Caco-2 (cell line): ENCODE results near the gene SHPK. TPM values are rescaled to one million over a fixed set of nuclear protein-coding genes. Genes with fewer than 3 reads are reported as not detected.

Experiments used
- BruUV-seq: library from RNA; stranded (reverse); fragments of 400-500 nt; replicated peaks from 2 replicates; lab custom pipeline; 2021; lab: Mats Ljungman, UMichigan
- CTCF ChIA-PET: fragments of 300-600 bp; sonication (Branson Sonifier 250); formaldehyde crosslinking; loops from one replicate; lab custom pipeline; 2022; ENCODE audit warnings: antibody characterized with exemption; lab: Charles Lee
- POLR2A ChIA-PET: fragments of 300-600 bp; sonication (Branson Sonifier 250); formaldehyde crosslinking; loops from one replicate; lab custom pipeline; 2022; ENCODE audit warnings: antibody characterized with exemption; lab: Charles Lee
- DNase-seq, 2 experiments: peaks; one replicate each; pipeline versions ENCODE4 v3.0.0 to v3.0.0-alpha.2; 2020 to 2022
- H3K27me3 ChIP-seq: replicated peaks from 2 replicates; pipeline ENCODE4 v1.6.0; 2011; ENCODE audit warnings: low read length; ENCODE audit not compliant: control insufficient read depth, insufficient read depth
- H3K36me3 ChIP-seq: 2 replicates; pipeline ENCODE4 v1.5.1; 2011; ENCODE audit warnings: low read length; ENCODE audit not compliant: control insufficient read depth, insufficient read depth
- H3K4me1 ChIP-seq: fragments of 250-450 bp; sonication (Bioruptor Pico); 2 replicates; pipeline ENCODE4 v1.5.1; 2020; ENCODE audit warnings: mild to moderate bottlenecking
- H3K4me3 ChIP-seq: 2 replicates; pipeline ENCODE4 v1.5.1; 2011; ENCODE audit warnings: low read depth, mild to moderate bottlenecking, control low read depth, low read length
- H3K9me3 ChIP-seq: fragments of 250-450 bp; sonication (Bioruptor Pico); 2 replicates; pipeline ENCODE4 v1.5.1; 2020; ENCODE audit warnings: mild to moderate bottlenecking, moderate library complexity
- H3K27ac Mint-ChIP-seq: one replicate; pipeline ENCODE4 v1.8.0; 2022; ENCODE audit warnings: mixed read lengths; ENCODE audit not compliant: unreplicated experiment
- H3K27me3 Mint-ChIP-seq: one replicate; pipeline ENCODE4 v1.8.0; 2022; ENCODE audit warnings: mixed read lengths; ENCODE audit not compliant: insufficient read depth, unreplicated experiment
- H3K36me3 Mint-ChIP-seq: one replicate; pipeline ENCODE4 v1.8.0; 2022; ENCODE audit warnings: mild to moderate bottlenecking, mixed read lengths; ENCODE audit not compliant: insufficient read depth, unreplicated experiment
- H3K4me1 Mint-ChIP-seq: one replicate; pipeline ENCODE4 v1.8.0; 2022; ENCODE audit warnings: low read depth, mixed read lengths; ENCODE audit not compliant: unreplicated experiment
- H3K4me3 Mint-ChIP-seq: one replicate; pipeline ENCODE4 v1.8.0; 2022; ENCODE audit warnings: mild to moderate bottlenecking, moderate library complexity, mixed read lengths; ENCODE audit not compliant: unreplicated experiment
- H3K9me3 Mint-ChIP-seq: one replicate; pipeline ENCODE4 v1.8.0; 2022; ENCODE audit warnings: mixed read lengths; ENCODE audit not compliant: unreplicated experiment
- CTCF ChIP-seq, 2 experiments: fragments of 200-600 bp in 1 of 2; IDR thresholded peaks; 1 replicate in 1 of 2; 2 replicates in 1 of 2; pipeline versions ENCODE4 v1.5.1 to v1.8.0; 2011 to 2022; ENCODE audit warnings: antibody characterized with exemption in 1 of 2, control low read depth in 1 of 2, inconsistent platforms in 1 of 2, low read depth in 1 of 2, low read length in 1 of 2, mild to moderate bottlenecking in 1 of 2, moderate library complexity in 1 of 2; ENCODE audit not compliant: insufficient read depth in 1 of 2, severe bottlenecking in 1 of 2, unreplicated experiment in 1 of 2
- intact Hi-C: fragments of 100-400 bp; cut with micrococcal nuclease; formaldehyde crosslinking; loops from one replicate; pipeline ENCODE4 v1.10.0; 2022; ENCODE audit not compliant: unreplicated experiment
- total RNA-seq: library from RNA; stranded (reverse); gene quantifications from 2 replicates; pipeline ENCODE4 v1.2.3, GENCODE V29; 2022

Gene SHPK
- total RNA-seq, 1 experiment from 2014 or later = 17.7 TPM

GRCh38 chr17:3632287-3632686 is 3.8 kb downstream of the SHPK start:
- BruUV-seq = no TSS peak
- H3K4me1 Mint-ChIP-seq = no peaks in the 10 kb centered on the region
- H3K36me3 Mint-ChIP-seq = peaks cover 3% of the 10 kb centered on the region
- intact Hi-C loops = no loop called here
- no peaks in the 10 kb centered on the region for H3K36me3 ChIP-seq
- TF ChIP-seq CTCF (IDR thresholded peaks at IDR 0.05; ENCODE audit: insufficient read depth in 1 of 2, low read depth in 1 of 2, low read length in 1 of 2, severe bottlenecking in 1 of 2, unreplicated experiment in 1 of 2) = no peak
- H3K9me3 ChIP-seq = no peaks in the 10 kb centered on the region
- H3K4me1 ChIP-seq = no peaks in the 10 kb centered on the region
- H3K27me3 ChIP-seq = no peaks in the 10 kb centered on the region
- no peaks in the 10 kb centered on the region for H3K9me3 Mint-ChIP-seq
- no peak overlapping the region for H3K4me3 ChIP-seq
- no peaks in the 10 kb centered on the region for H3K27me3 Mint-ChIP-seq
- H3K4me3 Mint-ChIP-seq = no peak overlapping the region
- ChIA-PET POLR2A (no interaction called here), CTCF (interaction anchor here (0.6 kb wide), 1 partner anchor 35 kb away, joined by 3 read pairs; no protein-coding TSS in a partner anchor)
- DNase-seq = no peak
- no peak overlapping the region for H3K27ac Mint-ChIP-seq

GRCh38 chr17:3630781-3631180 is 5.3 kb downstream of the SHPK start:
- Mint-ChIP-seq H3K36me3 (peaks cover 6% of the 10 kb centered on the region), H3K27ac (no peak overlapping the region), H3K9me3 (no peaks in the 10 kb centered on the region), H3K4me1 (no peaks in the 10 kb centered on the region), H3K27me3 (no peaks in the 10 kb centered on the region), H3K4me3 (no peak overlapping the region)
- BruUV-seq = no TSS peak
- ChIA-PET CTCF (no interaction called here), POLR2A (no interaction called here)
- intact Hi-C loops = no loop called here
- Histone ChIP-seq H3K4me1 (no peaks in the 10 kb centered on the region), H3K4me3 (no peak overlapping the region), H3K27me3 (no peaks in the 10 kb centered on the region), H3K36me3 (no peaks in the 10 kb centered on the region), H3K9me3 (no peaks in the 10 kb centered on the region)
- TF ChIP-seq CTCF (IDR thresholded peaks at IDR 0.05; ENCODE audit: insufficient read depth in 1 of 2, low read depth in 1 of 2, low read length in 1 of 2, severe bottlenecking in 1 of 2, unreplicated experiment in 1 of 2) = no peak
- no peak for DNase-seq

GRCh38 chr17:3627769-3628167 is 8.3 kb downstream of the SHPK start:
- Mint-ChIP-seq H3K27me3 (no peaks in the 10 kb centered on the region), H3K36me3 (peaks cover 13% of the 10 kb centered on the region), H3K9me3 (no peaks in the 10 kb centered on the region), H3K4me1 (no peaks in the 10 kb centered on the region), H3K27ac (no peak overlapping the region), H3K4me3 (no peak overlapping the region)
- no peaks in the 10 kb centered on the region; the same call in 1 of the 2 replicates for H3K36me3 ChIP-seq
- no peak overlapping the region for H3K4me3 ChIP-seq
- no peaks in the 10 kb centered on the region for H3K27me3 ChIP-seq
- no peaks in the 10 kb centered on the region for H3K4me1 ChIP-seq
- no TSS peak for BruUV-seq
- intact Hi-C loops = no loop called here
- ChIA-PET POLR2A (no interaction called here), CTCF (no interaction called here)
- no peaks in the 10 kb centered on the region for H3K9me3 ChIP-seq
- no peak for DNase-seq
- no peak for TF ChIP-seq CTCF (IDR thresholded peaks at IDR 0.05; ENCODE audit: insufficient read depth in 1 of 2, low read depth in 1 of 2, low read length in 1 of 2, severe bottlenecking in 1 of 2, unreplicated experiment in 1 of 2)
